Measurements from ENCODE around the gene ANKRD13A.
A peak's percentile ranks its signal among the peaks of the same experiment; 100 is the strongest.

ANKRD13A gene

GRCh38 chr12:109998904-109999648 is at the start of gene ANKRD13A:
ANKRD13A (plus strand) TSS chr12:109999430; CDS start chr12:109999689, 259 bp downstream.
- DNase-seq, result peak; percentile 83 to 93

GRCh38 chr12:109950625-109951024 is 48.6 kb upstream of the ANKRD13A start:
- no peak for DNase-seq

- DNase-seq, result no peak
These were observed 48.1 kb upstream of the ANKRD13A start for GRCh38 chr12:109951136-109951535.

DNA sequence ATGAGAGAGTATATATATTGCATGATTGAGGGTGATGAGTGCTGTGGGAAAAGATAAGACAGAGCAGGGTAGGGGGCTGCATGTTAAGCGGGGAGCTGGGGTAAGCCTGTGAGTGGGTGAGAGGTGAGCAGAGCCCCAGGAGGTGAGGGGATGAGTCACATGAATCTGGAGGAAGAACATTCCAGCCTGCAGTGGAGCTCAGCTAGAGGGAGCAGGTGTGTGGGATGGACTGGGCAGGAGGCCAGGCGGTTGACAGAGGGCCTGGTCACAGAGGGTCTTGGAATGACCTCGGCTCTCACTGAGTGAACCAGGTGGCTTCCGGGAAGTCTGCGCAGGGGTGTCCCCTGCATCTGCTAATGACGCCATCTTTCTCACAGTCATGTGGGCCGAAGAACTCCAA is 47.5 kb upstream of the ANKRD13A start:
- no peak for DNase-seq

DNA sequence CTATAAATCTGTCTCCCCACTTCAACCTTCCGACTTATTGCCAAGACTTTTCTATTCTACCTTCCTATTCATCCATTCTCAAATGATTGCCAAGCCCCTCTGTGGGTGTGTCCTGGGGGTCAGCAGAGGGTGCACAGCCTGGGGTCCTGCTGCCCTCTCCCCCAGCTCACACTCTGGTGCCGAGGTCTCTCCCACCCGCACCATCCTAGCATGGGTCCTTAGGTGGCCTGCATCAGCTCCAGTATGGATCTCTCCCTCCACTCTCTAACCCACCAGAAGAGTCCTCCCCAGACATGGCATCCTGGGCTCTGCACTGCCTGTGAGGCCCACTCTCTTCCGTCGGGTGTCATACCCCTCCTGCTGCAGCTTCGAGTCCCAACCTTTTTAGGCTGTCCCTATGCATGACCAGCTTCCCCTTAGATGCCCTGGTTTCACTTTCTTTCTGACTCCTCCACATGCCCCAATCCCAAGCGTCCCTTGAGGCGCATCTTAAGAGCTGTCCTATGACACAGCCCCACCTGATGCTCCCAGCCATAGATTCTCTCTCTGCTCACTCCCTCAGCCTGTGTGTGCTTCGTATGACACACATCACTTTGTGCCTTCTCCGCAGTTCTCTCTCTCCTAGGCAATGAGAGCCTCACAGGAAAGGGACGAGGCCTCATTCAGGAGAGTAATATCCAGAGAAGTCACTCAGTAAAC is 46.9 kb upstream of the ANKRD13A start:
- DNase-seq, result no peak

DNA sequence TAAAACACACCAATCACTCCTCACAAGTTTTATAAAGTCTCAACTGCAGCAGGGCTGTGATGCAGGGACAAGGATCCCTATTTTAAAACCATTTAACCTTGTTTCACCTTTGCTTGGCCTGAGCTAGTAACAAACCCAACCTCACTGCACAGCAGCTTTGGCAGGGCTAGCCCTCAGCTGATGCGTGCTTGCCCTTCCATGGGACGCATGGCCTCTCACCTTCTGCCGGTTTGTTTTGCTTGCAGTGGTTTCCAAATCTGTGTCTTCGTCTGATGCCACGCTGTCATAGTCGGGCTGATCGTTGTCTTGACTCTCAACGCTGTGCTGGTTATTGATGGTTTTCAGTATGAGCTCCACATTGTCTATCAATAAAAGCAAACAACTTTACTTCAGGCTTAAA is 46.4 kb upstream of the ANKRD13A start:
- no peak for DNase-seq

GRCh38 chr12:109953656-109954055 is 45.6 kb upstream of the ANKRD13A start:
- DNase-seq, result no peak

DNA sequence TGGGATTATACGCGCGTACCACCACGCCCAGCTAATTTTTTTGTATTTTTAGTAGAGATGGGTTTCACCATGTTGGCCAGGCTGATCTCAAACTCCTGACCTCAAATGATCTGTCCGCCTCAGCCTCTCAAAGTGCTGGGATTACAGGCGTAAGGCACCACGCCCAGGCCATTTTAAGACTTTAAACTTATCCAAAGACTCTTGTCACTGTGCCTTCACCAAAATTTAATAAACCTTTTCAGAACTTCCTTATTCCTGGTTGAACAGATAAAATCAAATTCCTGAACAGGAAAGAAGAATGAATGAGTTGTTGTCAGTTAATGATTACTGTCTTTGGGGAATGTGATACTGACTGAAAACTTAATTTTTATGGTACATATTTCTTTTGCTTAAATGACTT is 40.9 kb upstream of the ANKRD13A start:
- DNase-seq, result no peak

DNA sequence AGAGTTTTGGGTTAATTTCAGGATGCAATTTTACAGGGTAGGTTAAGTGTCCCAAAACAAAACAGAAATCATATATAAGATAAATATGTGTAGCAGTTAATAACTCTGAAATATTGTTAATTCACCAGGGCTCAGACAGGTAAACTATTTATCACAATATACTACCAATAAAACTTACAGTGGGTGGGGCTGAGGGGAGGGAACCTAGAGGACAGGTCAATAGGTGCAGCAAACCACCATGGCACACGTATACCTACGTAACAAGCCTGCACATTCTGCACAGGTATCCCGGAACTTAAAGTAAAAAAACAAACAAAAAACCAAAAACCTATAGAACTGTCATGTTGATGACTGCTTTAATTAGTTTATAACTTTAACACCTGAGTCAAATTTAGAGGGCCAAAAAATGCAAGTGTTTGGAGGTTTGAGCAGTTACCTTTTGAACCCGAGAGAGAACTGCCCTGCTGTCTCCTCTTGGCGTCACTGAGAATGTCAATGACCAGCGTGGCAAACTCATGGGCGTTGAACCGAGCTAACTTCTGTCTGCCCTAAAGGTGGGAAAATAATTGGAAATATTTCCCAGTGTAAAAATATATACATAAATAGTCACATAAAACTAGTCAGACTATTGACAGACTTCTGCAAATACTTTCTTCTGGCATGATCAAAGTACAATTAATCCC is 39.7 kb upstream of the ANKRD13A start:
- DNase-seq, result no peak

- DNase-seq, result no peak
These were observed 38.0 kb upstream of the ANKRD13A start for GRCh38 chr12:109961201-109961600.

DNA sequence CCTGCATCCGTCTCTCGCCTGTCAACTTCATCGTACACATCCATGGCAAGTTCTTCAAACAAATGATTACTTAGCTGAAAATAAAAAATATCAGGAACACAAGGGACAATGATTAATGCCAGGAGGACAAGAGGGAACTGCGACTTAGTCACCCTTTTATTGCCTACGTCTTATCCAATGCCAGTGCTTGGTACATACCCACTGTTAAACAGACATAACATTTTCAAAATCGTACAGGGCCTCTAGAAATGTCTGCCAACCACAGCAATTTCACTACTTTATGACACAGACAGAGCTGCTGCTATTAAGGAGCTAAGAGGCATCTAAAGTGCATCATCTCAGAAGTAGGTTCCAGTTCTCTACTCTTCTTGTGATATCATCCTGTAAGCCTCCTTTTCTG is 37.6 kb upstream of the ANKRD13A start:
- DNase-seq, result no peak

DNA sequence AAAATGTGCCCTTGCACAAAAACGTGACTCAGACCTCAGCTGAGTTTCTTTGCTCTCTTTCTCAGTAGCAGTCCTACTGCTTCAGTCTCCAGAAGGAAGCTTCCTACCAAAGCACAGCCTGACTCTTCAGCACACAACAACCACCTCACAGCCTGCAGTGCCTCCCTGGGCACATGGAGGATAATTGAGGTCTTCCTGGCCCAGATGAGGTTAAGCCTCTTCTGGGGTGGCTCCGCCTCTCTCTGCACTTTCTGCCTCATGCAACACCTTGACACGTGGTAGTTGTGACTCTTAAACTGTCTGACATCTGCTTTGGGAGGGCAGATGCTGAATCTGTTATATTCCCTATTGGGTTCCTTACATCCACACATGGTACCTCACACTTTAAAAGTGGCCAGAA is 36.8 kb upstream of the ANKRD13A start:
- DNase-seq, result no peak

DNA sequence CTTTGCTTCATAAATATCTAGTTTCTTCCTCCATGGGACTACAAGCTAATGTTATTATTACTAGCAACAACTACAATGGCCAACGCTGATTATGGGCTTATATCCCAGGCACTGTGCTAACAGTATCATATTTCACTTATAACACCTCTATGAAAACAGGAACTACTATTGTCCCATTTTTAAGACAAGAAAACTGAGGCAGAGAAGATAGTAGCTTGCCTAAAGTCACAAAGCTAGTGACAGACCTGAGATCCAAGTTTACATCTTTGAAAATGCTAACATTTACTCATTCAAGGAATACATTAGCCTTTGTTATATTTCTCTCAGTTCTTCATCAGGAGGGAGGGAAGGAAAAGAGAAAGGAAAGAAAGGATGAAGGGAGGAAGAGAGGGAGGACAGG is 35.9 kb upstream of the ANKRD13A start:
- DNase-seq, result no peak

DNA sequence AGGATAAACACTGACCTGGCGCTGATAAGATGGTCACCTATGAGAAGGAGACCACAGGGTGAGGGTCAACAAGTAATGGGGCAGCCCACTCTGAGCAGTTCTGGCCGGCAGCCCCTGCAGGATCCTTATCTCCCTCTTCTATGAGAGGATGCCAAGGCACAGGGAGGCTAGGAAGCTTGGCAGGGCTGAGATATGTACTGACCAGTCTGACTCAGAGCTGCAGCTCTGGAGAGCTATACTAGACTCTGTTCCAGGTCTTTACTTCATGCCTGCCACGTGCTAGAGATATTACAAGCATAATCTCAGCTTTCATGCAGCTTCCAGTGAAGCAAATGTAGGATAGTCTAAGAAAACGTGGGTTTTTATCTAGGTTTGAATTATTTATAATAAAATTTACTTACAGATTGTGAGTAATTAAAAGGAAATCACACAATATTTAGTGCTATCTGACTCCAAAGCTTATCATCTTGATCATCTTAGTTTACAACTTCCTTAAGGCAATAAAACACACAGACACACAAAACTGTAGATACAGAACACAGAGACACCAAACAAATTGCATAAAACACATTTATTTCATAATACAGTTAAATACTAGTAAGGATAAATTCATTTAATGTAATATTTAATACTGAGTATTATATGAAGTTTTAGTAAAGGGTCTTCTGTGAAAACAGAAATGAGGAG is 35.3 kb upstream of the ANKRD13A start:
- DNase-seq, result no peak

DNA sequence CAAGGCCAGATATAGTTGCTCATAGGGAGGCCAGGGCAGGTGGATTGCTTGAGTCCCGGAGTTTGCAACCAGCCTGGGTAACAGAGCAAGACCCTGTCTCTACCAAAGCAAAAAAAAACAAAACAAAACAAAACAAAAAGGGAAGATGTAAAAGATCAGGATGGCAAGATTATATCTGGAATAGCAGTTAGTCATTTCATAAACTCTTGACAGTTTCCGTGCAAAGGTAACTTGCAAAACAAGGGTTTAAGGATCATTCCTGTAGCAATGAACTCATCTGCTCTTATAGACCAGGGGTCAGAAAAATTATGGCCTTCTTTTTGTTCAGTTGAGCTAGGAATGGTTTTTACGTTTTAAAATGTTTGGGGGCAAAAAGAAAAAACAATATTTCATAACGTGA is 32.7 kb upstream of the ANKRD13A start:
- no peak for DNase-seq

DNA sequence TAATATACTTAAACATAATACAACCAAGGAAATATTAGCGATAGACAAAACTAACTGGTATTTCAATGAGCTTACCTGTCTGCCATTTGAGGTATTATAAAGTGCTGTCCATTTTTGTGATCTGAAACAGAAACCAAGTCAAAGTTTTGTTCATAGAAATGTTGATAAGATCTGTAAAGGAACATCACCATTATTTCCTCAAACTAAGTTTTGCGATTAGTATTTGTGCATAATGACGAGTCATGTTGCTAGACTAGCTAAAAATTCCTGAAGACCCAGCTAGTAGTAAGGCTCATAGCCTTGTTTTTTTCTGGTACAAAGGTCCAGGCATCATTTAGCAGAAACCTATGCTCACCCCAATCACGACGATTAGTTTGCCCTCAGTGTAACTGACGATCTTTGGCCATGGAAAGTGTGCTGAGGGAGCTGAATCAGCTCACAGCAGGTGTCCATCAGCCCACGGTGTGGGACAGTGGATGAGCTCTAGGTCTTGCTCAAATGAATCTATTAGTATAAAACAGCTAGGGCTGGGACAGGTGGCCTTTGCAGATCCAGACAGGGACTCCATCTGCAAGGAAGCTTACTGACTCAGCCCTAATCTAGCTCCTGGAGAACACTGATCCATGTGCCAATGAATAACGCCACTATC is 31.7 kb upstream of the ANKRD13A start:
- no peak for DNase-seq

DNA sequence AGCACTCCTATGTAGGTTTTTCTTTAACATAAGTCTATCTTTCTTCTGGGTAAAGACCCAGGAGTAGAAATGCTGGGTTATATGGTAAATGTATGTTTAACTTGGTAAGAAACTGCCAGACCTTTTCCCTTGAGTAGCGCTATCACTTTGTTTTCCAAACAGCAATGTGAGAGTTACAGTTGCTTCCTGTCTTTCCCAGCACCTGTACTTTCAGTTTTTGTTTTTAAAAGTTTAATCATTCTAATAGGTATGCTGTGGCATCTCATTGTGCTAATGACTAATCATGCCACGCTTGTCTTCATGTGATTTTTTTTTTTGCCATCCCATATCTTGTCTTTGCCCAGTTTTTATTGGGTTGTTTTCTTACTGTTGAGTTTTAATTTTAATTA is 31.2 kb upstream of the ANKRD13A start:
- no peak for DNase-seq

- no peak for DNase-seq
These were observed 30.4 kb upstream of the ANKRD13A start for GRCh38 chr12:109968801-109969200.

DNA sequence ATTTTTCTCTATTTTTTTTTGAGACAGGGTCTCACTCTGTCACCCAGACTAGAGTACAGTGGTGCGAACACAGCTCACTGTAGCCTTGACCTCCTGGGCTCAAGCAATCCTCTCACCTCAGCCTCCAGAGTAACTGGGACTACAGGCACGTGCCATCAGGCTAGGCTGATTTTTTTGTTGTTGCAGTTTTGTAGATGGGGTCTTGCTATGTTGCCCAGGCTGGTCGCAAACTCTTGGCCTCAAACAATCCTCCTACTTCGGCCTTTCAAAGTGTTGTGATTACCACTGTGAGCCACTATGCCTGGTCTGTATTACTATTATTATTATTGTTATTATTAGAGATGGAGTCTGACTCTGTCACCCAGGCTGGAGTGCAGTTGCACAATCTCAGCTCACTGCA is 26.4 kb upstream of the ANKRD13A start:
- no peak for DNase-seq

- DNase-seq, result no peak
These were observed 17.9 kb upstream of the ANKRD13A start for GRCh38 chr12:109981311-109981710.

- no peak for DNase-seq
These were observed 17.0 kb upstream of the ANKRD13A start for GRCh38 chr12:109982210-109982609.

GRCh38 chr12:109983432-109984142 is 15.6 kb upstream of the ANKRD13A start:
- DNase-seq, result no peak
